D341Med (cell line): ENCODE data around the gene HLF.
A peak's percentile ranks its signal among the peaks of the same experiment; 100 is the strongest.

Source experiments
- DNase-seq: peaks from one replicate; pipeline ENCODE4 v3.0.0; 2012; ENCODE audit warnings: low spot score

HLF gene

DNA sequence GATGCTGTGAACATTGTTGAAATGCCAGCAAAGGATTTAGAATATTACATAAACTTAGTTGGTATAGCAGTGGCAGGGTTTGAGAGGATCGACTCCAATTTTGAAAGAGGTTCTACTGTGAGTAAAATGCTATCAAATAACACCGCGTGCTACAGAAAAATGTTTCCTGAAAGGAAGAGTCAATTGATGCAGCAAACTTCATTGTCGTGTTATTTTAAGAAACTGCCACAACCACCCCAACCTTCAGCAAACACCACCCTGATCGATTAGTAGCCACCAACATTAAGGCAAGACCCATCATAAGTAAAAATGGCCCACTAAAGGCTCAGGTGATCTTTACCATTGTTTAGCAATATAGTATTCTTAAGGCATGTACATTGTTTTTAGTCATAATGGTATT lies 27.3 kb downstream of the HLF start:
- no peak for DNase-seq

DNA sequence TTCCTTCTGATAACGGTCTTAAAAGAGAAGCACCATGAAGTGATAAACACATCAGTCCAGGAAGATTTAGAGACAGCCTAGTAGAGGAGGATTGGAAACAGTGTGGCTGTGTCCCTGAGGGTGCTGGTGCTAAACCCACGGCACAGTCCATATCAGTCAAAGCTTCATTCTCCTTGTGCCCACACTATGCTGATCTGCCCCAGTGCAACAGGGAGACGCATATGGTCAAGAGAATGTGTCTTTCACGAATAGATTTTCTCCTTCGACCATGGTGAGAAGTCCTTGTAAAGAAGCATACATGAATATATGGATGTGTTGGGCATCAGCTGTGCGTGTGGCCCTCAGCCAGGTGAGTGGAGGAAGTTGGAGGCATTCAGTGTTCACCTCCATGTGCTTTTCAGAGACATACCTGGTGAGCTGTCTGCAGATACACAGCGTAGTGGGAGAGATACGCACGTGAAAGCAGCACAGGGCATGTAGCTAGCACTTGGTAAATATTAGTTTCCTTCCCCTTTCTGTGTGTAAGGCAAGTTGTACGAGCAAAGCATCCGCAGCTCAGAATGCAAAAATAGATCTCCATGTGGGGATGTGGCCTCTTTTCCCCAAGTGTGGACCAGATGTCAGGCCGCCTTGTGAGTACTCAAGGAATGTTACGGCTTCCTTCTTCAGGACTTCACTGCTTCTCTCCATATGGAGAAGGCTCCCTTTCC lies 29.4 kb downstream of the HLF start:
- DNase-seq = no peak

DNA sequence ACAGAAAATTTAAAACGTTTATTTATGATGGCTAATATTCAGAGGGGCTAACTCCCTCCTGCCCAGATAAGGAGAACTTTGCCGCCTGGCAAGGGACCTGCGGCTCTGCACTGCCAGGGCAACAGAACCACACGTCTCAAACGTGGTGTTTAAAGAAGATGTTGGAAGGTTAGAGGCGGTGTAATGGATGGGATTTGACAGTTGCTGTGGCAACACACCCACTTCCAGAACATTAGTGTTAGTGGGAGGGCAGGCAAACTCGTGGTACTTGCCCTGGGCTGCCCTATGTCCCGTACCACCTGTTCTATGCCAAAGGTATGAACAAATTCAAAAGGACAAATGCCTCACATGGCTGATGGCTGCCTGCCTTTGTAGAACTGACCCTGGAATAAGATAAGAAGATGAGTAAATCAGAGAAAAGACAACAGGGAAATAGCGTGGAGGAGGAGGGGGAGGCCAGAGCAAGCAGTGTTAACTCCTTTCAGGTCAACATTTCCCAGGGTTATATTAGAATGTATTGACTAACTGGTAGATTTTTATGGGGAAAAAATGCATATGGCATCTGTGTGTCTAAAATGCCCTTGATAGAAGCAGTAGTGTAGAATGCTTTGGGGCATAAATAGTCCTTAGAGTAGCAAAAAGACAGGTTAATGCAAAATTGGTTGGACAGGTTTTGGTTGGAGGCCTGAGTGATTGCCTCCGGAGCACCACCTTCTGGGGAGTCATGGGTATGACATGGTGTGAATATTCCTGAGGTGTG lies 30.8 kb downstream of the HLF start:
- DNase-seq = peak; percentile 87

DNA sequence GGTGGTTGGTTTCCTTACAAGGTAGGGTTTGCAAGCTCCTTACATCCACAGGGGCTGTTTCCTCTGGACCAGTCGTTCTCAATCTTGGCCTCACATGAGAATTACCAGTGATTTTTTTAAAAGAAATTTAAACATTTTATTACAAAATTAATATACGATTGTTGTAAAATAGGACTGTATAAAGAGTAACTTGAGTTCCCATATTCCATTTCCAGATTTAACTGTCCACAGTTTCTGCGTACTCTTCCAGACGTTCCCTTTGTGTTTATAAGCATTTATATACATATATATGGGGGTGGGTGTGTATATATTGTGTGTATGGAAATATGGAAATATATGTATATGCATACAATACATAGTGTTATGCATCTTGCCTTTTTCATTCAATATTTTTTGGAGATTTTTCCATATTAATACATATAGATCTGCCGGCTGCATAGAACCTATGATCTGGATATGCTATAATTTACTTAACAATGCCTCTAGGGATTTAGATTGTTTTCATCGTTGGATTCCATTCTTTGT lies 31.5 kb downstream of the HLF start:
- DNase-seq = no peak

DNA sequence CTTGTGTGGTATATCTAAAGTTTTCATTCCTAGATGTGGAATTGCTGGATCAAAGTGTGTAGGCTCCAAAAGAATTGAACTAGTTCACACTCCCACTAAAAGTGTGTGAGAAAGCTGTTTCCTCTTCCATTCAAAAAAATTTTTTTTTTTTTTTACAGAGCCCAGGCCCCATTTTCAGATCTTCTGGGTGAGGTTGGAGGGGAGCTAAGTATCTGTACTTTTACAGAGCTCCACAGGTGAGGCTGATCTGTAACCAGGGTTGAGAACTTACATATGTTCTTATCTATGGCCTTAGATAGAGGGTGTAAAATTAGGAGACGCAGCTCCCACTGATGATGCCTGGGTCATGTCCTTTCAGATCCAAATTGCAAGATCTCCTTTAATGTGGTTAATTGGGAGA lies 31.9 kb downstream of the HLF start:
- no peak for DNase-seq

DNA sequence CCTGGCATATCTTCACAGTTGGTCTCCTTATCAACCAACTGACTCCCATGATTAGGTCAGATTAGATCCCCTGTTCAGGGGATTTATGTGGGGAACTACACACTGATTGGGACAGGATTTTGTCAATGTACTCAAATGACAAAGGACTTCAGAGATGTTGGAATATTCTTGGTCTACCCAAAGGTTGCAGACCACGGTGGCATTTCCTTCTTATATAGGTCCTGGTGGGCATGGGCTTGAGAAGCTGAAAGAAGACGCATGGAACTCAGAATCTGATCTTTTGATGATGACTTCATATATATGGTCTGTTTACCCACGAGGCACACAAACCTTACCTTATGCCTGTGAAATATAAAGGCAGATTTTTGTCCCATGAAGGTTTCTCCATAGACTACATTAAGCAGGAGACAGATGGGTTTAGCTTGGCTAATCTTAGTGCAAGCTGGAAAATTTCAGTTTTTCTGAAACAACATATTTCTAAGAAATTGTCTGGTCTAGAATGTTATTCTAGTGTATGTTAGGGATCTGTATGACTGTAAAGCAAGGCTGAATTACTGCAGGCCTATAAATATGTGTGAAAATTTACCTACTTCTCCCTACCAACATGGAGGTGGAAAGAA lies 33.5 kb downstream of the HLF start:
- DNase-seq = no peak

DNA sequence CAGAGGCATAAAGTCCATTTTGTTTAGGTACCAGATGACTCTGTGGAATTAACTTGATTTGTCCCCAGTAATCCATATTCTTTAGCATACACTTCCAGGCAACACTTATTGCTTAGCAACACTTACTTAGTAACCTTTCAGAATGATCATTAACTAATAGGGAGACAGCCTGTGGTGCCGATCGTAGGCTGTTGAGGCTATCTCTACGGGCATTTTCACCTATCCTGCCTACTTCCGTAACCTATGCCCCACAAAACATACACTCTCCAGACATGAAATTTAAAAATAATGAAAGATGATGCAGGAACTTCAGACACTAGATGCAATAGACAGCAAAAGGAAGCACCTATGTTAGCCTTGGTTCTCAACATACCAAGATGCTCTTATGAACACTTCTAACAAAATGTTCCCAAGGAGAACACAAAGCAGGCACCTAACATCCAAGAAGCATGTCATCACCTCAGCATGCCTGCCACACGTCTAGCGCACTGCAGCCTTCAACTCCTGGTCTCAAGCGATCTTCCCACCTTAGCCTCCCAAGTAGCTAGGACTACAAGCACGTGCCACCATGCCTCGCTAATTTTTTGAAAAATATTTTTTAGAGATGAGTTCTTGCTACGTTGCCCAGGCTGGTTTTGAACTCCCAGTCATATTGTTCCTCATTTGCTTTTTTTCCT lies 34.5 kb downstream of the HLF start:
- DNase-seq = no peak

DNA sequence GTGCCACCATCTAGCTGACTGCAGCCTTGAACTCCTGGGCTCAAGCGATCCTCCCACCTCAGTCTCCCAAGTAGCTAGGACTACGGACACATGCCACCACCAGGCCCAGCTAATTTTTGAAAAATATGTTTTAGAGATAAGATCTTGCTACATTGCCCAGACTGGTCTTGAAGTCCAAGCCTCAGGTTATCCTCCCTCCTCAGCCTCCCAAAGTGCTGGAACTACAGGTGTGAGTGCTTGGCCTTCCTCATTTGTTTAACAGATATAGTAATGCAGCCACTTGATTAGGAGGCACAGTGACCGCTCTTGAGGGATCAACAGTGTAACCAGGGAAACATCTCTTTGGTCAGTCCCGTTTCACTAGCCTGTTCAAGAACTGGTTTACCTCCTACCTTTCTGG lies 35.1 kb downstream of the HLF start:
- DNase-seq = no peak

DNA sequence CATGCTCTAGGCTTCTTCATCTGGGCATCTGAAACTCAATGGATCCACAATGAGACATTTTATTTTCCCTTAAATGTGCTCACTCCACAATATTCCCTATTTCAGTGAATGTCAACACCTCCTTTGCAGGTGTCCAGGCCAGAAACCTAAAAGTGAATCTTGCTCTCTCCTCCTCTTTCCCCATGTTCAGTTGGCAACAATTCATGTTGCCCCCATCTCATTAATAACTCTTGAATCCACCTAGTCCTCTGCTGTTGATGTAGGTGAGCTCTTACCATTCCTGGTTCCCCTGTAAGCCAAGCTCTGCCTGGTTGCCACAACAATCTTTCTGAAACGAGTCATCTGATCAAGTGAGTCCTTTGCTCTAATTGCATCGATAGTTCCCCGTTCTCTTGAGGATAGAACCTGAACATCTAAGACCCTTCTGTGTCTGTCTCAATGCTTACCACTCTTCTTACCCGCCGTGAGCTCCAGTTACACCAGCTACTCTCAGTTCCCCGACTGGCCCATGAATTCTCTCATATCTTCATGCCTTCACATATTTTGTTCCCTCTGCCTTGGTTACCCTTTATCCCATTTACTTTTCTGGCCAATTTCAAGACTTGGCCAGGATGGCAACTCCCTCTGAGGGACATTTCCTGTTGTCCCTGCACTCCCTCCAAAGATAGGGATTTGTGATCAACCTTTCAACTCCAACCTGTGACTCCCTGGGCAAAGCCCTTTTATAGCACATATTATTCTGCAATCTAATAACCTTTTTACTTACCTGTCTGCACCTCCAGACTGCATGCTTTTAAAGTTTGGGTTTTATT lies 35.9 kb downstream of the HLF start:
- no peak for DNase-seq

DNA sequence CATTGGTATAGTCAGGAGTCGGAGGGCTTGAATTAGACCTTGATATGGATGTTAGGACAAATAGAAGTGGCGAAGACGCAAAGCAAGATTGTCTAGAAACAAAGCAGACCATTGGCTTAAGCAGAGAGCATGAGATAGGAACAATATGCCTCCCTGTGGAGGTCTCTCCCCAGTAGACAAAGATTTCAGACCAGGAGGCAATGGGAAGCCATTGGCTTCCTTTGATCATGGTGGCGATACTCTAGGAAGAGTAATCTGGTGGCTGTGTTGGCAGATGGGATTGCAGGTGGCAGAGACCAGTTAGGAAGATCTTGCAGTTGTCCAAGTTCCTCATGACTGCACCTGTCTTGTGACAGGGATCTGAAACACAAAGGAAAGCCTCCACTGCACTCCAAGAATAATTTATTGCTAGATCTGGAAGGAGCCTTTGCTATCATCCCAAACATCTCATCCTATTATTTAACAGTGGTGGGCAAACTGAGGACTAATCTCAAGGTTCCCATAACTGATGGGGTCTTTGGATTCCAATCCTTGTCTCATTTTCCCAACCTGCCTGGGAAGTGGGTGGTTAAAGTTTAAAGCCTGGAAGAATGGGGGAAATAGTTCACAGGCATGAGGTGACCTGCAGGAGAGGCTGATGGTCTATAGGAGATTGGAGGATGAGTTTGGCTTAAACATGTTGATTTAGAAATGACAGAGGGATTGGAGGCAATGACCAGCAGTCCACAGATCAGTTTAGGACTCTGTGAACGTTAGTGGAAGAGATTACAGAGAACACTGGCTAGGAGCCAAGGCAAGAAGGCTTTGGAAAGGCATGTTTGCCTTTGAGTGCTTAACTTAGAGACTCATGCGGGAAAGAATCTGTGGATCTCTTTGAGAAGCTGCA lies 37.0 kb downstream of the HLF start:
- DNase-seq = peak; percentile 49

DNA sequence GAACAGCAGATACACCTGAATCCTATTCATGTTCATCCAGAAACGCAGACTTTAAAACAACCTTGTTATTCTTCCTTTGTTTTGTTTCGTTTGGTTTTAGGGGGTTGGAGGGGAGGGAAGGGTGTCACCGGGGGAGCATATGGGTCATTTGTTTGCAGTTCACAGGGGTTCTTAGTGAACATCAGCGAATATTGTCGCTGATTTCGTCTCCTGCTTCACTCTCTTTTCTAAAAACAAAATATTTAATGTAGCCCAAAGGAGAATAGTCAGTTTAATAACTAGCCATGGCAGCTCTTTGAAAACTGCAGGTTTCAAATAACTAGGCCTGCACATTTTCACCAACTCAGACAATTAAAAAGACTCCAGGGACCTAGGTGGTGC lies 37.6 kb downstream of the HLF start:
- DNase-seq = no peak

DNA sequence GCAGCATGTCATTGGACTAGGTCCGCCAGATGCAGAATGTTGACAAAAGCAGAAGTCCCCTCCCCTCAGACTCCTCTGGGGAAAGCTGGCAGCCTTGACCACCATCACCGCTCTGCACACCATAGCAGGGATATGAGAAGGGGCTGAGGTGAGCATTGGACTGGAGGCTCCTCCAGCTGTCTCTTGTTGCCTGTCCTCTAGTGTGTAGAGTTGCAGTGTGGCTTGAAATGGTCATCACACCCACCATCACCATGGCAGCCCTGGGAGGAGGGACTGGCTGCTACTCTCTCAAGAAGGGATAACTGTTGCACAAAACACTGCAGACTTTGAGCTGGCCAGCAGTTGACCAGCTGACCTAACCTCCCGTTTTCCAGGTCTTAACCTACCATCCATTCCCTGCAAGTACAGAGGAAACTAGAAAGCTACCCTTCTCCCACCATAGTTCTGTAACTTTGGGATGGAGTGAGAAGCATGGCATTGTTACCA lies 38.3 kb downstream of the HLF start:
- no peak for DNase-seq

DNA sequence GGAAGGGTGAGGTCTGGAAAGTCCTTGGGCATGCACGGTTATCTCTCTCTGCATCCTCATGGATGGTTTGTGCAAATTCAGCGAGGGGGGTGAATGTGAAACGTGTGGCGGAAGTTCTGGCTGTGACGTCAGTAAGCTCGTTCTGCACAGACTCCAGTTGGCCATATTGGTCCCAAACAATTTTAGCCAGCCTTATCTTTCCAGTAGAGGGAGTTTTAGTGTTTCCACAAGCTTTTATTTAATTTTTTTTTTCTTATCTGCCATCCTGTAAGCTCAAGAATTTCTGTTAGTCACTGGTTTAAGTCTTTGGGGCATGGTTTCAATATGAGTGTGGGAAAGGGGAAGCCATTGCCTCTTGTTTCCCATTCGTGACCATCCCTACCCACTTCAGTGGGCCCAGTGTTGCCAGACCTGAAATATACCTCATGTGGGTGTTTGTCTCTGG lies 39.0 kb downstream of the HLF start:
- no peak for DNase-seq

DNA sequence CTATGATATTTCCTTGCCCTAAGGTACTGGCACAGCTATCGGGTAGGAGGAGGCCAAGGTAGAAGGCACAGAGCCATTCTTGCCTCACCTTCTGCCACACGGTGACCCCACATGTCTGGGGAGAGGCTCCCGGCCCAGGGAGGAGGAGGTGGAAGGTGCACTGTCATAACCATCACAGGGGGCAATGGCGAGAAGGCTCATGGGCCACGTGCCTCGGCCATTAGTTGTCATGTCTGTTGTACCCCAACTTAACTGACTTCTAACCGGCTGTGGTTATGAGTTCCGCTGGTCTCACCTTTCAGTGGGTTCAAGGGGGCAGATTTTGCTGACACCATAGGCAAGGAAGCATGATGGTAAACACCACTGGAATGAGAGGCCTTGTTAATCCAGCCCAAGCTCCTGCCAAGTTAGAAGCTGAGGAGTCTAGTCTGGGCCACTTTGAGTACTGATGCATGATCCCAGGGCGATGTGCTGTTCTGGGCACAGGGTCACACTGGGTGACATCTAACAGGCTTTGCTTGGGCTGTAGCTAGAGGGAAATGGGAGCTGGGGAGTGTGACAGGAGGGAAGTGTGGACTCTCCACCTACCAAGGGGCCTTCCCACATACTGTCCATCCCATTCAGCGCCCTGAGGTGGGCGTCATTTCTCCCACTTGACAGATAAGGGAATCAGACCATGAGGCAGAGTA lies 39.6 kb downstream of the HLF start:
- no peak for DNase-seq

DNA sequence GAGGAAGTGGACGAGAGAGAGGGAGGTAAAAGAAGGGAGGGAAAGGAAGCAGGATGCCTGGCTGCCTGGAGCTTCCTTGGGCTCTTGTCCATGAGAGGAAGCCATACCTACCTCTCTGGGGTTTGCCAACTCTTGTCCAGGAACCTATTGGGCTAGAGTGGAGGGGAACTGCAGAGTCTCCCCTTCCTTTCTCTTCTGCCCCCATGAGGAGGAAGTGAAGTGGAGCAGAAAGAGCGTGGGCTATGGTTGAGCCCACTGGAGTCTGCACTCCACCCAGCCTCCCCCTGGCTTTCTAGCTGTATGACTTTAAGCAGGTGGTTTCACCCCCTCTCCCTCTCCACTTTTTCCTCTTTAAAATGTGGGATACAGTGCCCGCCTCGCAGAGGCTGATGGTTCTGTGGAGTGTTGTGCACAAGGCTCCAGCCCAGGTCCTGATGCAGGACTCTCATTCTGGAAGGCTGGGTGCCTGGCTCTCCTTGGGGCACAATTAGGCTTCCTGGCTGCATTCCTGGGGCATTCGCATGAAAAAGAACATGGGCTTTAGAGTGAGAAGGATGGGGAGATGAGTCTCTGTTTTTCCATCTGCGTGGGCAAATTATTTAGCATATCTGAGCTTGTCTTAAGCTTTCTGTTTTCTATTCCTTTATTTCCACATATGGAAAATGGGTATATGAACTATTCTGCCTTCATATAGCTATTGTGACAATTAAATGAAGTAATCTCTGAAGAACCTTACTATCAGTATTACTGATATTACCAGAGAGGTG lies 40.7 kb downstream of the HLF start:
- DNase-seq = no peak

DNA sequence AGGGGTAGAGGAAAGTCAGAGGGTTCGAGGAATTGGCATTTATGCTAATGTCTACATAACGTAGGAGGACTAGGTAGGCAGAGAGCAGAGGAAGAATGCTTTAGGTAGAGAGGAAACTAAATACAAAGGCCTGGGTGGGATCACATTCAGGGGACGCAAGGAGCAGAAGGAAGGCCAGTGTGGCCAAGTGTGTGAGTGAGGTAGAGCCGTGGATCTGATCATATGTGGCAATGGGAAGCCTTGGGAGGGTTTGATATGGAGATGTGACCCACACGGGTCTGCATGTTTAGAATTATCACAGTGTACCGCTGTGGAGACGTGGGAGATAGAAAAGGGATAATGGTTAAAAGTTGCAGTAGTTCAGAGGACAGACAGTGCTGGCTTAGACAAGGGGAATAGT lies 43.1 kb downstream of the HLF start:
- DNase-seq = no peak

DNA sequence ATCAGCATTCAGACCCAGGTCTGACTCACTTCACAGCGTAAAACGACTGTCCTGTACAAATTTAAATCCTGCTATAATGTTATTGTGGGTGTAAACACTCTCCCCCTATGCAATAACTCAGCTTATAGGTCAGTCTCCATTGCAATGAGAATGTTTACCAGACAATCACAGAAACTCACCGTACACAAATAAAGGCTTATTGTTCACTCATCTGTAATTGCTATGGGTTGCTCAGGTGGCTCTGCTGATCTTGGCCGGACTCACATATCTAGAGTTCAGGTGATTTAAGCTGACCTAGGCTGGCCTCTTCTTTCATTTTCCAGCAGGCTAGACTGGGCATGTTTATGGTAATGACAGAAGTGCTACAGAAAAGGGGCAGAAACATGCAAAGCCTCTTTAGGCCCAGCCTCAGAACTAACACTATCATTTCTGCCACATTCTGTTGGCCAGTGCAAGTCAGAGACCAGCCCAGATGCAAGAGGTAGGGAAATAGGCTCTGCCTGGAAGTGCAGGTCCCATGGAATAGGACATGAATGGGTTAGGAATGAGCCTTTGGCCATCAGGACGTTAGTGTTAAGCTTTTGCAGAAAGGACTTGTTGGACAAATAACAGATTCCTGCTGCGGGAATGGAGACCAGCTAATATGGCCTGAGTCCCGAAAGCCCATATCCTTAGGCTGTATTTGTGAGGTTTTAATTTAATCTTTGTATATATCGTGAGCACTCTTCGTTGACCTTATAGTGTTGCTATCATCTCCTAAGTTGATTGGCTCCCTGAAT lies 44.0 kb downstream of the HLF start:
- DNase-seq = no peak

DNA sequence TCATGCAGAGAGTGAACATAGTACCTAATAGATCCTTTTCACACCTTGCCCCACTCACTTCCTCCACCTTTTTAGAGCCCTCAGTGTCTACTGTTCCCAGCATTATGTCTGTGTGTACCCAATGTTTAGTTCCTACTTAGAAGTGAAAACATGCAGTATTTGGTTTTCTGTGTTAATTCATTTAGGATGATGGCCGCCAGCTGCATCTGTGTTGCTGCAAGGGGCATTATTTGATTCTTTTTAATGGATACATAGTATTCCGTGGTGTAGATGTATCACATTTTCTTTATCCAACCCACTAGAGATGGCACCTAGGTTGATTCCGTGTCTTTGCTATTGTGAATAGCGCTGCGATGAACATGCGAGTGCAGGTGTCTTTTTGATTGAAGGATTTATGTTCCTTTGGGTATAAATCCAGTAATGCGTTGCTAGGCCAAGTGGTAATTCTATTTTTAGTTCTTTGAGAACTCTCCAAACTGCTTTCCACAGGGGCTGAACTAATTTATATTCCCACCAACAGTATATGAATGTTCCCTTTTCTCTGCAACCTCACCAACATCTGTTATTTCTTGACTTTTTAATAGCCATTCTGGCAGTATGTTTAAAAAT lies 47.1 kb downstream of the HLF start:
- DNase-seq = no peak
